ENCODE results near the gene NFE2.

Gene NFE2

DNA sequence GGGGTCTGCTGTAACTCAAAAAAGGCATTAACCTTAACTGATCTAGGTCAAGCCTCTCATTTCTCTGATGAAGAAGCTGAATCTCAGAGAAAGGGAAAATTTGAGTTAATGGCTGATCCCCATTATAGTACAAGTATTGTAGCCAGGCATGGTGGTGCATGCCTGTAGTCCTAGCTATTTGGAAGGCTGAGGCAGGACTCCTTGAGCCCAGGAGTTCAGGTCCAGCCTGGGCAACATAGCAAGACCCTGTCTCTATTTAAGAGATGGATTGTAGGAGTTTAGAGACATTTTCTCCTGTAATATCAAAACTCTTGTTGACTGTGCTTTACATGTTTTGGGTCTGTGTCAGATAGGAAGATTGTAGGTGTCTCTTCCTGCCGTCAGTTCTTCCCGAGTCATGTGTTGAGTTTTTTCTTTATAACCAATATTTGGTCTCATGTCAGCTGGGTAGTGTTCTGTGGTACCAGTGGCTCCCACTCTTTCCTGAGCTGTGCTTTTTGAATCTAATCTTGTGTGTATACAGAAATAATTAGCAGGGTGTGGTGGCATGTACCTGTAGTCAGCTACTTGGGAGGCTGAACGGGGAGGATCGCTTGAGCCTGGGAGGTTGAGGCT is 32.7 kb upstream of the NFE2 start:
- TF ChIP-seq TCF12 (IDR thresholded peaks at IDR 0.05; ENCODE audit: low read depth) (no peak), NFIC (IDR thresholded peaks at IDR 0.05) (no peak), RAD21 (IDR thresholded peaks at IDR 0.05; ENCODE audit: low read depth) (no peak), YY1 (IDR thresholded peaks at IDR 0.05; ENCODE audit: low read depth) (no peak), TEAD4 (IDR thresholded peaks at IDR 0.05) (no peak), ZBTB7A (IDR thresholded peaks at IDR 0.05; ENCODE audit: low read depth) (no peak), FOXM1 (IDR thresholded peaks at IDR 0.05; ENCODE audit: borderline replicate concordance, low read depth) (no peak), EP300 (IDR thresholded peaks at IDR 0.05; ENCODE audit: borderline replicate concordance) (no peak), EGR1 (IDR thresholded peaks at IDR 0.05) (no peak), TAF1 (IDR thresholded peaks at IDR 0.05; ENCODE audit: low read depth) (no peak), CEBPB (IDR thresholded peaks at IDR 0.05) (no peak)
- TF ChIP-seq, protein P1, sequence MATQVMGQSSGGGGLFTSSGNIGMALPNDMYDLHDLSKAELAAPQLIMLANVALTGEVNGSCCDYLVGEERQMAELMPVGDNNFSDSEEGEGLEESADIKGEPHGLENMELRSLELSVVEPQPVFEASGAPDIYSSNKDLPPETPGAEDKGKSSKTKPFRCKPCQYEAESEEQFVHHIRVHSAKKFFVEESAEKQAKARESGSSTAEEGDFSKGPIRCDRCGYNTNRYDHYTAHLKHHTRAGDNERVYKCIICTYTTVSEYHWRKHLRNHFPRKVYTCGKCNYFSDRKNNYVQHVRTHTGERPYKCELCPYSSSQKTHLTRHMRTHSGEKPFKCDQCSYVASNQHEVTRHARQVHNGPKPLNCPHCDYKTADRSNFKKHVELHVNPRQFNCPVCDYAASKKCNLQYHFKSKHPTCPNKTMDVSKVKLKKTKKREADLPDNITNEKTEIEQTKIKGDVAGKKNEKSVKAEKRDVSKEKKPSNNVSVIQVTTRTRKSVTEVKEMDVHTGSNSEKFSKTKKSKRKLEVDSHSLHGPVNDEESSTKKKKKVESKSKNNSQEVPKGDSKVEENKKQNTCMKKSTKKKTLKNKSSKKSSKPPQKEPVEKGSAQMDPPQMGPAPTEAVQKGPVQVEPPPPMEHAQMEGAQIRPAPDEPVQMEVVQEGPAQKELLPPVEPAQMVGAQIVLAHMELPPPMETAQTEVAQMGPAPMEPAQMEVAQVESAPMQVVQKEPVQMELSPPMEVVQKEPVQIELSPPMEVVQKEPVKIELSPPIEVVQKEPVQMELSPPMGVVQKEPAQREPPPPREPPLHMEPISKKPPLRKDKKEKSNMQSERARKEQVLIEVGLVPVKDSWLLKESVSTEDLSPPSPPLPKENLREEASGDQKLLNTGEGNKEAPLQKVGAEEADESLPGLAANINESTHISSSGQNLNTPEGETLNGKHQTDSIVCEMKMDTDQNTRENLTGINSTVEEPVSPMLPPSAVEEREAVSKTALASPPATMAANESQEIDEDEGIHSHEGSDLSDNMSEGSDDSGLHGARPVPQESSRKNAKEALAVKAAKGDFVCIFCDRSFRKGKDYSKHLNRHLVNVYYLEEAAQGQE (IDR thresholded peaks at IDR 0.05; ENCODE audit: low read depth) = no peak
- TF ChIP-seq, protein P2, sequence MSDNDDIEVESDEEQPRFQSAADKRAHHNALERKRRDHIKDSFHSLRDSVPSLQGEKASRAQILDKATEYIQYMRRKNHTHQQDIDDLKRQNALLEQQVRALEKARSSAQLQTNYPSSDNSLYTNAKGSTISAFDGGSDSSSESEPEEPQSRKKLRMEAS (IDR thresholded peaks at IDR 0.05) = no peak
- TF ChIP-seq, protein P3, sequence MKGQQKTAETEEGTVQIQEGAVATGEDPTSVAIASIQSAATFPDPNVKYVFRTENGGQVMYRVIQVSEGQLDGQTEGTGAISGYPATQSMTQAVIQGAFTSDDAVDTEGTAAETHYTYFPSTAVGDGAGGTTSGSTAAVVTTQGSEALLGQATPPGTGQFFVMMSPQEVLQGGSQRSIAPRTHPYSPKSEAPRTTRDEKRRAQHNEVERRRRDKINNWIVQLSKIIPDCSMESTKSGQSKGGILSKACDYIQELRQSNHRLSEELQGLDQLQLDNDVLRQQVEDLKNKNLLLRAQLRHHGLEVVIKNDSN (IDR thresholded peaks at IDR 0.05) = no peak

DNA sequence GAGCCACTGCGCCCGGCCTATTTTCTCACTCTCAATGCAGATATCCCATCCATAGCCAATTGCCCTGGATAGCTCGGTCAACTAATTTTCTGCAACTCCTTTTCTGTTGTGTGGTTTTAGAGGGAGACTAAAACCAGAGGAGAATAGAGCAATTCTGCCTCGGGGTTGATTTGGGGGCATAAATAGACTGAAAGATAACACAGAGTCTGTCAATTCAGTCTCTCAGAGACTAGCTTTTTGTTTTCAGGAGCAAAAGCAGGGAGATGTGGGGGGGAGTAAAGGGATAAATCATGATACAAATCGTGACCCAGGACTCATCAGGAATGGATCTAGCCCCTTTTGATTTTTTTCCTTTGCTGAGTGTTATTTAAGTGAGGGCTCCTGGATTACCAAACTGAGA is 30.6 kb upstream of the NFE2 start:
- TF ChIP-seq, protein P2 (IDR thresholded peaks at IDR 0.05) = no peak
- TF ChIP-seq NFIC (IDR thresholded peaks at IDR 0.05) (no peak), EP300 (IDR thresholded peaks at IDR 0.05; ENCODE audit: borderline replicate concordance) (no peak), CREB1 (IDR thresholded peaks at IDR 0.05; ENCODE audit: low read depth) (no peak), YY1 (IDR thresholded peaks at IDR 0.05; ENCODE audit: low read depth) (no peak), RAD21 (IDR thresholded peaks at IDR 0.05; ENCODE audit: low read depth) (no peak), TCF12 (IDR thresholded peaks at IDR 0.05; ENCODE audit: low read depth) (no peak), EGR1 (IDR thresholded peaks at IDR 0.05) (no peak), TAF1 (IDR thresholded peaks at IDR 0.05; ENCODE audit: low read depth) (no peak), TEAD4 (IDR thresholded peaks at IDR 0.05) (no peak), CEBPB (IDR thresholded peaks at IDR 0.05) (no peak), ZBTB7A (IDR thresholded peaks at IDR 0.05; ENCODE audit: low read depth) (no peak), FOXM1 (IDR thresholded peaks at IDR 0.05; ENCODE audit: borderline replicate concordance, low read depth) (no peak)
- TF ChIP-seq, protein P3 (IDR thresholded peaks at IDR 0.05) = no peak
- TF ChIP-seq, protein P1 (IDR thresholded peaks at IDR 0.05; ENCODE audit: low read depth) = no peak

DNA sequence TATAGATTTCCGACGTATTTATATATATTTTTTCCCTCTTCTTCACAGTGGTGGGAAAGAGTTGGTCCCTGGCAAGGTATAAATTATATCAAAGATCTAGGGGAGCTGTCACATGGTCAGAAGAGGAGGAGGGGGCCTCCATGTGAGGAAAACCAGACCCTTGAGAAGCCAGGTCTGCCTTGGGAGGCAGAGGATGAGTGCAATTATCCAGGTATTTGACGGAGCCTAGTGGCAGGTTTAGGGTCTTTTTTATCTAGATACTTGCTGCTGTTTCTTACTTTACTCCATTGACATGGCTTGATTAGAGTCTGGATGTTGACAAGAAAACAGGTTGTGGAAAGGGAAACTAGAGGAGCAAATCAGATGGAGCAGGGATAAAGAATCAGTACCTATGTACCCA is 29.6 kb upstream of the NFE2 start:
- no peak for TF ChIP-seq CEBPB (IDR thresholded peaks at IDR 0.05)
- TF ChIP-seq RAD21 (IDR thresholded peaks at IDR 0.05; ENCODE audit: low read depth) = no peak
- TF ChIP-seq FOXM1 (IDR thresholded peaks at IDR 0.05; ENCODE audit: borderline replicate concordance, low read depth) = no peak
- no peak for TF ChIP-seq CREB1 (IDR thresholded peaks at IDR 0.05; ENCODE audit: low read depth)
- TF ChIP-seq, protein P1 (IDR thresholded peaks at IDR 0.05; ENCODE audit: low read depth) = no peak
- TF ChIP-seq, protein P3 (IDR thresholded peaks at IDR 0.05) = no peak
- TF ChIP-seq TCF12 (IDR thresholded peaks at IDR 0.05; ENCODE audit: low read depth) = no peak
- TF ChIP-seq EP300 (IDR thresholded peaks at IDR 0.05; ENCODE audit: borderline replicate concordance) = no peak
- no peak for TF ChIP-seq EGR1 (IDR thresholded peaks at IDR 0.05)

DNA sequence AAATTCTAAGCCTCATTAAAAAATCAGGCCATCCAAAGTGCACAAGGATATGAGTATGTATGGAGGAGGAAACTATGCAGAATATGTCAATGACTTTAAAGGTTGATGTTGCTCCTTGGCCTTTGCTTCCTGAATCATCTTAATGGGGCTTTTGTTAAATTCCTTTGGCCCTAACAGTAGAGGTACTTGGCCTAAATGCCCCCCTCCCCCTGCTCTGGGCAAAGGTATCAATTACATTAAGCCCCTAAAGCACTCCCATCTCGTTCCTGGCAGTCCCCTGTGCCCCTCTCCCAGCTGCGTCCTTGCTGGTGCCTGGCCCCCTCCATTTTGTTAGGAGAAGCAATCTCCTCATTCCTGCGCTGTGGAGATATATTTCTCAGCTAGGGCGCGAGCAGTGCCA is 28.9 kb upstream of the NFE2 start:
- TF ChIP-seq TEAD4 (IDR thresholded peaks at IDR 0.05) = no peak
- no peak for TF ChIP-seq RAD21 (IDR thresholded peaks at IDR 0.05; ENCODE audit: low read depth)
- TF ChIP-seq, protein P1 (IDR thresholded peaks at IDR 0.05; ENCODE audit: low read depth) = no peak
- no peak for TF ChIP-seq YY1 (IDR thresholded peaks at IDR 0.05; ENCODE audit: low read depth)
- TF ChIP-seq CEBPB (IDR thresholded peaks at IDR 0.05) = no peak
- no peak for TF ChIP-seq EP300 (IDR thresholded peaks at IDR 0.05; ENCODE audit: borderline replicate concordance)
- no peak for TF ChIP-seq FOXM1 (IDR thresholded peaks at IDR 0.05; ENCODE audit: borderline replicate concordance, low read depth)
- no peak for TF ChIP-seq EGR1 (IDR thresholded peaks at IDR 0.05)
- TF ChIP-seq, protein P3 (IDR thresholded peaks at IDR 0.05) = no peak
- TF ChIP-seq, protein P2 (IDR thresholded peaks at IDR 0.05) = no peak
- no peak for TF ChIP-seq ZBTB7A (IDR thresholded peaks at IDR 0.05; ENCODE audit: low read depth)
- TF ChIP-seq TAF1 (IDR thresholded peaks at IDR 0.05; ENCODE audit: low read depth) = no peak
- TF ChIP-seq NFIC (IDR thresholded peaks at IDR 0.05) = no peak
- no peak for TF ChIP-seq TCF12 (IDR thresholded peaks at IDR 0.05; ENCODE audit: low read depth)
- no peak for TF ChIP-seq CREB1 (IDR thresholded peaks at IDR 0.05; ENCODE audit: low read depth)
